ENCODE measurements around the gene LHCGR.

- TF ChIP-seq CTCF (IDR thresholded peaks at IDR 0.05), result no peak
- no peak for TF ChIP-seq POLR2A (IDR thresholded peaks at IDR 0.05)
Observed at GRCh38 chr2:48738806-48739205, 16.7 kb downstream of the LHCGR start.
